Suprapubic skin (tissue), 4 donors: ENCODE data around the gene TRIM41. TPM values are rescaled to one million over a fixed set of nuclear protein-coding genes. Genes with fewer than 3 reads are reported as not detected.
A peak's percentile ranks its signal among the peaks of the same experiment; 100 is the strongest.

Experiments
- DNase-seq, 2 donors: peaks; one replicate each; pipeline ENCODE4 v3.0.0-alpha.2; 2019; ENCODE audit warnings: low spot score in 2 of 2
- H3K27ac ChIP-seq: fragments of 200-600 bp; sonication (generic); one replicate; pipeline ENCODE4 v1.5.1; 2019
- H3K27me3 ChIP-seq: fragments of 200-600 bp; sonication (generic); one replicate; pipeline ENCODE4 v1.5.1; 2019
- H3K36me3 ChIP-seq: fragments of 200-600 bp; sonication (generic); one replicate; pipeline ENCODE4 v1.5.1; 2019
- H3K4me1 ChIP-seq: fragments of 200-600 bp; sonication (generic); one replicate; pipeline ENCODE4 v1.5.1; 2019
- H3K4me3 ChIP-seq: fragments of 200-600 bp; sonication (generic); one replicate; pipeline ENCODE4 v1.5.1; 2019; ENCODE audit warnings: mild to moderate bottlenecking
- H3K9me3 ChIP-seq: fragments of 200-600 bp; sonication (generic); one replicate; pipeline ENCODE4 v1.5.1; 2019
- CTCF ChIP-seq, 2 donors: fragments of 200-600 bp in 1 of 2; fragments of 450-650 bp in 1 of 2; sonication (generic) in 1 of 2; IDR thresholded peaks; one replicate each; pipeline ENCODE4 v1.5.1; 2016 to 2019; ENCODE audit warnings: antibody characterized with exemption in 2 of 2, mild to moderate bottlenecking in 1 of 2, moderate library complexity in 1 of 2
- EP300 ChIP-seq: sonication (generic); formaldehyde crosslinking; IDR thresholded peaks from one replicate; pipeline ENCODE4 v1.6.1; 2017; ENCODE audit warnings: antibody characterized with exemption
- POLR2A ChIP-seq, 2 donors: fragments of 450-650 bp; IDR thresholded peaks; one replicate each; pipeline ENCODE4 v1.6.1; 2017; ENCODE audit warnings: antibody characterized with exemption in 2 of 2, mild to moderate bottlenecking in 2 of 2, moderate library complexity in 2 of 2
- POLR2AphosphoS5 ChIP-seq, 3 donors: sonication (generic); formaldehyde crosslinking; IDR thresholded peaks; one replicate each; pipeline ENCODE4 v1.6.1; 2017; ENCODE audit warnings: antibody characterized with exemption in 3 of 3
- WGBS: methylation state at CpG from one replicate; pipeline ENCODE4 v1.1.5; 2018; 5-methylcytosine and 5-hydroxymethylcytosine counted together
- total RNA-seq, 4 donors: library from RNA; depleted of rRNA; stranded (reverse); fragments of >200 nt; gene quantifications; one replicate each; pipeline ENCODE4 v1.1.0, GENCODE V29; 2016

Gene TRIM41
- total RNA-seq, 4 donors from 2014 or later: 13.3 to 23.3 (median 16.2) TPM

DNA sequence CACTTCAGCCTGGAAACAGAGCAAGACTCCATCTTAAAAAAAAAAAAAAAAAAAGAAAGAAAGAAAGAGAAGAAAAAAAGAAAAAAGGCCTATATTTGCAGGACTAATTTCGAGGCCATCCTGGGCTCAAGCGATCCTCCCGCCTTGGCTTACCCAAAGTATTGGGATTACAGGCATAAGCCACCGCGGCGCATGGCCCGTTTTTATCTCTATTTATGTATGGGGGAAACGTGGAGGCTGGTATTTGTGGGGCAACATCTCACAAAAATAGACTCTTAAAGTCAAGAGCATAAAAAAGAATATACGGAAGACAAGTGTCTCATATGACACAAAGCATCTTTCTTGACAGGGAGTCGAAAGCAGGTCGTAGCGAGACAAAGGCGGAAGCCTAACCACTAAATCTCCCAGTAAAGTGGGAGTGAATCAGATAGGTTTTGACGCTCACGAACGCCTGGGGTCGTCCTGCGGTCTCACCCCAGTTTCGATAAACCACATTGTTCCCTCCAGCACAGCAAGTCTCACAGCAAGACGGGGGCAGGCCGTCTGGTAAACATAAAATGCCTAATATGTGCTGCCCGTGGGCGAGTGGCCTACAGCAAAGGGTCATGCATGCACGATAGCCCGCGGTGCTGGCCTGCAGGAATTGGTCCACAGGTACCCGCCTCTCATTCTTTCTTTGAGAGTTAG lies 1.8 kb upstream of the TRIM41 start:
- Histone ChIP-seq H3K4me3 (peak overlapping the region; percentile 83), H3K27ac (no peak overlapping the region), H3K36me3 (no peaks in the 10 kb centered on the region), H3K9me3 (no peaks in the 10 kb centered on the region), H3K27me3 (no peaks in the 10 kb centered on the region), H3K4me1 (peaks cover 45% of the 10 kb centered on the region)
- TF ChIP-seq POLR2A (IDR thresholded peaks at IDR 0.05) (no peak), CTCF (IDR thresholded peaks at IDR 0.05) (no peak), EP300 (no peak), POLR2AphosphoS5 (IDR thresholded peaks at IDR 0.05) (no peak)
- WGBS: 63% methylated on average over 27 of the region's 27 CpGs
- no peak for DNase-seq

- Histone ChIP-seq H3K27me3 (no peaks in the 10 kb centered on the region), H3K9me3 (no peaks in the 10 kb centered on the region), H3K4me1 (peaks cover 37% of the 10 kb centered on the region), H3K27ac (peak overlapping the region; percentile 95), H3K4me3 (peak overlapping the region; percentile 83), H3K36me3 (no peaks in the 10 kb centered on the region)
- DNase-seq: peak; percentile 96 to 98
- WGBS: 9% methylated on average over 39 of the region's 50 CpGs
- TF ChIP-seq CTCF (IDR thresholded peaks at IDR 0.05): no peak
- peak in 2 of 3 donors; percentile 90 to 95 for TF ChIP-seq POLR2AphosphoS5 (IDR thresholded peaks at IDR 0.05)
- peak in 1 of 2 donors; percentile 12 for TF ChIP-seq POLR2A (IDR thresholded peaks at IDR 0.05)
- TF ChIP-seq EP300: no peak
Observed at GRCh38 chr5:181221792-181222629, 1.1 kb upstream of the TRIM41 start.

DNA sequence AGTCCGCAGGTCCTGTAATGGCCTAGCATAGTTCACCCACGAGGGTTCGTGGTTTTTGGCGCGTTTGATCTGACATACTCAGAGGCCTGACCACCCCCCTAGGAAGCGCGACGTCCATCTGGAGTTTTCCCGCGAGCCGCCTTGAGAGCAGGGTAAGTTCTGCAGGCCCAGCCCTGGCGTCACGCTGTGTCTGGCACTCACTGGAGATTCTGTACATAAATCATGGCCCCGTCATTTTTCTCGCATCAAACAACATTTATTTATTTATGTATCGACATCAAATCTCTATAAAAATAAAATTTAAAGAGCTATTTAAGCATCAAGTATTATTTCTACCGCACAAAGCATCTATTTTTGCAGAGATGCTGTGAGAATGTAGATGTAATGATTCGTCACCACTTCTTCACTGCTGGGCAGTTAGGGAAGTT lies 437 bp upstream of the TRIM41 start:
- Histone ChIP-seq H3K27me3 (no peaks in the 10 kb centered on the region), H3K27ac (peak overlapping the region; percentile 95), H3K36me3 (no peaks in the 10 kb centered on the region), H3K4me3 (peak overlapping the region; percentile 83), H3K9me3 (no peaks in the 10 kb centered on the region), H3K4me1 (peaks cover 31% of the 10 kb centered on the region)
- under 1% methylated on average over 17 of the region's 18 CpGs for WGBS
- TF ChIP-seq POLR2AphosphoS5 (IDR thresholded peaks at IDR 0.05): no peak
- TF ChIP-seq EP300: no peak
- TF ChIP-seq CTCF (IDR thresholded peaks at IDR 0.05): no peak
- TF ChIP-seq POLR2A (IDR thresholded peaks at IDR 0.05): no peak
- DNase-seq: peak in 1 of 2 donors; percentile 89

GRCh38 chr5:181223729-181224389 lies 778 bp downstream of the TRIM41 start:
- H3K27me3 ChIP-seq: no peaks in the 10 kb centered on the region
- peaks cover 21% of the 10 kb centered on the region for H3K4me1 ChIP-seq
- H3K4me3 ChIP-seq: peak overlapping the region; percentile 83
- H3K9me3 ChIP-seq: no peaks in the 10 kb centered on the region
- peak overlapping the region; percentile 95 for H3K27ac ChIP-seq
- WGBS: 2% methylated on average over 24 of the region's 31 CpGs
- no peaks in the 10 kb centered on the region for H3K36me3 ChIP-seq
- no peak for TF ChIP-seq POLR2AphosphoS5 (IDR thresholded peaks at IDR 0.05)
- TF ChIP-seq CTCF (IDR thresholded peaks at IDR 0.05): no peak
- TF ChIP-seq EP300: no peak
- TF ChIP-seq POLR2A (IDR thresholded peaks at IDR 0.05): no peak
- peak in 1 of 2 donors; percentile 86 for DNase-seq
